NCI-H1092 treated with DMSO at 0.1 percent for 48 hours (cell line): ENCODE data around the gene PRRX2.

Experiments
- DNase-seq: peaks from one replicate; lab custom pipeline; 2025; lab: John Stamatoyannopoulos, UW

Gene PRRX2

DNA sequence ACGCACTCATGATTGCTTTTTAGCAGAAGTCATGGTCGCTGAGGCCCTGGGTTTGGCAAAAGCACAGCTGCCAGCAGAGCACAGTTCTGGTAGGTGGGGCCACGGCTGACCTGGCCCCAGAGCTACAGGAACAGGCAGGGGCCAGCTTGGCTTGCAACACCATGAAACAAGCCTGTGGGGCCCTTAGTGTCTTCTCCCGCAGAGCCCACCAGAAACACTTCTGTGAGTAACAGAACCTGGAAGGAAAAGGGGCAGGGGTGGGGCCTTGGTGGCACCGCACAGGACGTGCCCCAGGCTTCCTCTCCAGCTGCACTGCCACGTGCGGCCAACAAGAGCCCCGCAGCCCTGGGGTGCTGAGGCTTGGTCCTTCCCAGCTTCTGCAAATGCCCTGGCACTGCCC, 28.3 kb upstream of the PRRX2 start:
- no peak for DNase-seq

DNA sequence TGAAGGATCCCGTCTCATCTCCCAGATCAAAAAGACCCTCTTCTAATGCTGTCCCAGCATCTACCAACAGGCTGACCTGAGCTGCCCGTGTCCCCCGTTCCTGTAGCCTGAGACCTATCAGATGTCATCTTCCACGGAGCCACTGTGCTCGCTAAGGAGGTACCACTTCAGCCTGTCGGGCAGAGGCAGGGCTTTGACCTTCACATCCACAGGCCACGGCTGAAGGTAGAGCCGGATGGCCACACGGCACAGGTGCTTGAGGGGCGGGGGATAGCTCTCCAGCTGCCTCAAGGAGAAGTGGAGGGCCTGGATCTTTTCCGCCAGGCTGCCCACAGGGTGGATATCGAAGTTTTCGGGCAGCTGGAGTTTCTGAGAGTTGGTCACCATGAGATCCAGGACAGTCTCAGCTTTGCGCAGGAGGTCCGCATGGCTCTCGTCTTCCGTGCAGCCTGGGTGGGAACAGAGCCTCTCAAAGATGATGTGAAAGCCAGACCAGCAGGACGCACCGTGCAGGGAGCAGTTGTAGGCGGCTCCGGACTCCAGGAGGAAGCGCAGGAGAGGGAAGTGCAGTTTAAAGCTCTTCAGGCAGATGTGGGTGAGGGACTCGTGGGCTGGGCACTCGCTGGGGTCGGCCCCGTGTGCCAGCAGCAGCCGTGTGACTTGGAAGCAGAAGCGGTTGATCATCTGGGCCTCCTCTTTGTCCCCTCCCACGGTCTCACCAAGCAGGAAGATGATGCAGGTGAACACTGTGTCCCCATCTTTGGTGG, 27.6 kb upstream of the PRRX2 start:
- DNase-seq = no peak

- no peak for DNase-seq
These were observed 26.3 kb upstream of the PRRX2 start for GRCh38 chr9:129639034-129639630.

GRCh38 chr9:129639756-129640085, 25.7 kb upstream of the PRRX2 start:
- no peak for DNase-seq

GRCh38 chr9:129640086-129640870, 25.2 kb upstream of the PRRX2 start:
- DNase-seq = peak; percentile 19

DNA sequence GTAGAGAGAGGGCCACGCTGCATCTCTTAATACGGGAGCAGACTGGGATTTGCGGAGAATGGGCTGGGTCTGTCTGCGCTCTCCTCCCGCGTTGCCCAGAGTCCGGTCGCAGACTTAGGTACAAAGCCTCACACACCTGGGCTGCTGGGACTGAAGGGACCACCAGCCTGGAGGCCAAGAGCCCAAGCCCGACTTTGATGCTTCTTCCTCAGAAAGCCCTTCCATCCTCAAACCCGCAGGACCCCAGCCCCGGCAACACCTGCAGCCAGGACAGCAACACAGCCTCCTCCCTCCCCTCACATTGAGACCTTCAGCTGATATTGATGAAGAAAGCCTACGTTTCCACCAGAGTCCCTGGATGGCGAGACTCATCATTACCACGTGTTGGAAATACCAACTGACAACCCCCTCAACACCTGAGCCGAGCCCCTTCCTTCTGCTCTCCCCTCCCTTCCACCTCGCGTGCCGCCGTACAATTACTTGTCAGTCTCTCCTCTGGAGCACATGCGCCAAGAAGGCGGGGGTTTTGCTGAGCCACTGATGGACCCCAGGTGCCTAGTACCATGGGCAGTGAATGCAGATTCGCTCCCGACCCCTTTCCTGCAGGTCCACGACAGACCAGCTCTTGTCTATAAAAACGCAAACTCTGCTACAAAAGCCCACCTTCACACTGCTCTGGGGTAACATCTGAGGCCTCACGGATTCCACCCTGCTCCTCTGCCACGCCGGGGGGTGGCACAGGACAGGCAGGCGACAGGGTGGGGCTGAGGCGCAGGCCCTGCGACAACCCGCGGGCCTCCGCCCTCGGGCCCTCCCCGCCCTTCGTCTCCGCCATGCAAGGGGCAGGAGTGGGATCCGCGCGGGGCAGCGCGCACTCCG, 24.3 kb upstream of the PRRX2 start:
- no peak for DNase-seq

DNA sequence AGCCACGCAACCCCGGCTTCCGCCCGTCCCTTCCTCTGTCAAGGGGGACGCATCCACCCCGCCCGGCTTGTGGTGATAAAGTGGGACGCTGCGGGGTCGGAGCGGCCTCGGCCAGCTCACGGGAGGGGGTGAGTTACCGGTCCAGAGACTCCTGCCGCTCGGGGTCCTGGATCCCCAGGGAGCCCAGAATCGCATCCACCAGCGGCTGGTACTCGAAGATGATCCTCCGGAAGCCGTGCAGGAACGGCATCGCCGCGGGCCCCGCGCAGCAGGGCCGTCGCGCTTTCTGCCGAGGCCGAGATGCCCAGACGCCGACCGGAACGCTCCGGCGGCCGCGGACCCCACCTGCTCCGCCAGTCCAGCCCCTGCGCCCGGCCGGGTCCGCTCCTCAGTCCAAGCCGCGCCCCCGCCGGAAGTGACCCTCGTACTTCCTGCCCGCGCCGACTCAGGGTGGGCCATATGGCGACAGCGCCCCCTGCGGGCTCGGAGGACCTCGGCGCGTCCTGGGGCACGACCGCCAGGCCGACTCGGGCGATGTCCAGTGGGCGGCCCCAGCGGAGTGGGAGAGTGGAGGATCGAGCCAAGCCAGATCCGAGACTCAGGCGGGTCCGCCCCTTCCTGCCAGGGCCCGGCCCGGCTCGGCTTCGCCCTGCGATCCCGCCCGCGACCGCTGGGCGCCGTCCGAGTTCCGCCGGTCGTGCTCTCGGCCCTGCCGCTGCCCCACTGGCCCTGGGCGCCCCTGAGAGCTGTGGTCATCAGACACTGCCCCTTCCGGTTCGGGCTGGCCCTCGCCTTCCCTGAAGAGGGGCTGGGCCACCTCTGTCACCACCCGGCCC, 23.5 kb upstream of the PRRX2 start, which contains the start of gene ASB6:
TSS of gene ASB6 (minus strand) at position 402 of the 836 bp plus-strand sequence. CDS start at position 250, 152 bp downstream.
- peak; percentile 88 for DNase-seq

- no peak for DNase-seq
These were observed 21.7 kb upstream of the PRRX2 start for GRCh38 chr9:129643706-129644105.

- no peak for DNase-seq
These were observed 21.1 kb upstream of the PRRX2 start for GRCh38 chr9:129644365-129644764.

DNA sequence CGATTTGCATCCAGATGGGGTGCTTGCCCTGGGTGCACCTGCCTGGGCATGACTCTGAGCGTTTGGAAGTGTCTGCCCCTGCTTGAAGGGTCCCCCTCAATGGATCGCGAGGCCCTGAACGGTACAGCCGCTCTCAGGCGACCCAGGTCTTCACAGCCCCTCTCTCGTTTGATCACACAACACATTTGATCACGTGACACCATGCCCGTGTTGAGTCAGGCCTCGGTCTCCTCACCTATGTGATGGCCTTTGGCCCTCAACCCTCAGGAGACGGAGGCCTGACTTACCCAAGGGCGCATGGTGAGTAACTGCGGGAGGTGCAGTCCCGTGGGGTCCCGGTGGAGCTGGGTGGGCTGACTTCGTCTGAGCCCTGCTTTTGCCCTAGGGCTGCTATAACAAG, 20.5 kb upstream of the PRRX2 start:
- no peak for DNase-seq

- no peak for DNase-seq
These were observed 19.2 kb upstream of the PRRX2 start for GRCh38 chr9:129646252-129646651.

DNA sequence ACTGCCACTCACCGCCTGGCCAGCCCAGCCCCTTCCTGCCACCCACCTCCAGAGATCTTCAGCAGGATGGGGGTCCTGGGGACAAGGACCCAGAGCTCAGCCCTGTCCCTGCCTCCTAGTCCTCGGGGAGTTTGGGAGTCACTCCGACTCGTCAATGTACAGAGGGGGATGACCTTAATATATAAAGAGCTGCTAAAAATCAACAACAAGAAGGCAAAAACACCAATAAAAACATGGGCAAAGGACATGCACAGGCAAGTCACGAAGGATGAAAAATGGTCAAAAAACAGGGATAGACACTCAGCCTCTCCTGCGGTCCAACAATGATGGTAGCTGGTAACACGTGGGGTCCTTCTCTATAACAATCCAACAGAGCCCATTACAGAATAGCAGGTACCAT, 18.8 kb upstream of the PRRX2 start:
- DNase-seq = no peak

- no peak for DNase-seq
These were observed 17.8 kb upstream of the PRRX2 start for GRCh38 chr9:129647635-129648034.

- DNase-seq = no peak
These were observed 17.2 kb upstream of the PRRX2 start for GRCh38 chr9:129648092-129648763.

- DNase-seq = no peak
These were observed 16.7 kb upstream of the PRRX2 start for GRCh38 chr9:129648764-129649115.

GRCh38 chr9:129649726-129650679, 15.4 kb upstream of the PRRX2 start:
- DNase-seq = no peak

GRCh38 chr9:129650680-129651235, 14.7 kb upstream of the PRRX2 start:
- DNase-seq = no peak

DNA sequence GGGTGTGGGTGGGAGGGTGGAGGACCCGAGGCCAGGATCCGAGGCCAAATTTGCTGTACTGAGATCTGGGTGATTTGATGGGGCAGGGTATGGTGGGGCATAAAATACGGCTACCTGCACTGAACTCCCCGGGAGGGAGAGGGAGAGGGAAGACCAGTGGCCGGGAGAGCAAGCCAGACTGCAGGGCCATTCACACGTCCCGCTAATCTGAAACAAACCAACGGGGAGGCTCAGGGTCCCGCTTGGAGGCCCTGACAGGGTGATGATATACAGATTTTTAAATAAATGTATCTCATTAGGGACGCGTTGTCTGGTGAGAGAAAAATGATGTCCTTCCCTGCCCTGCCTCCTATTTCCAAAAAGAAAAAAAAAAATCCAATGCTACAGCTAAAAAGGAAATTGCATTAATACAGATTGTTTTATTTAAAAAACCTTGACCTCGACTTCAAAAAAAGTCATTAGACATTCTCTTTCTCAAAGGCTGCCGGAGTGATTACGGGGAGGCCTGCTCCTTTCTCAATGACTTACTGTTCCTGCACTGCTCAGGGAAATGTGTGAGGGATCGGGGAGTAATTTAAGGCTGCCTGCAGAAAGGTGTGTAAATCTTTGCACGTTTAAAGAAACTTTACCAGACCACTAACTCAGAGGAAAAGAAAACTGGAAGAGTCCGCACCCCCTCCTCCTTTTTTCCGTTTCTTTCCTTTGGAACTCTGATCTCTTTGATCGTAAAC, 11.5 kb upstream of the PRRX2 start:
- DNase-seq = no peak
